ENCODE measurements around the gene CNIH2. TPM values are rescaled to one million over a fixed set of nuclear protein-coding genes. Genes with fewer than 3 reads are reported as not detected.
A peak's percentile ranks its signal among the peaks of the same experiment; 100 is the strongest.
"Not testable (repeated sequence)": the region's sequence is repeated elsewhere in the genome, so short reads cannot be mapped to it uniquely, and the experiment has no call there.

CNIH2 gene
- total and polyA plus RNA-seq, 4 experiments from 2014 or later: 1.4 to 1.8 TPM; not detected in 2

DNA sequence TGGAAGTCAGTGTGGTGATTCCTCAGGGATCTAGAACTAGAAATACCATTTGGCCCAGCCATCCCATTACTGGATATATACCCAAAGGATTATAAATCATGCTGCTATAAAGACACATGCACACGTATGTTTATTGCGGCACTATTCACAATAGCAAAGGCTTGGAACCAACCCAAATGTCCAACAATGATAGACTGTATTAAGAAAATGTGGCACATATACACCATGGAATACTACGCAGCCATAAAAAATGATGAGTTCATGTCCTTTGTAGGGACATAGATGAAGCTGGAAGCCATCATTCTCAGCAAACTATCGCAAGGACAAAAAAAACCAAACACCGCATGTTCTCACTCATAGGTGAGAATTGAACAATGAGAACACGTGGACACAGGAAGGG lies 42.8 kb downstream of the CNIH2 start:
- DNase-seq; H3K27ac Mint-ChIP-seq; H3K36me3 ChIP-seq (ENCODE audit: insufficient read depth, low read length); CTCF ChIA-PET (ENCODE audit: partially characterized antibody); H3K27ac ChIP-seq (ENCODE audit: low read depth, low read length); H3K36me3 Mint-ChIP-seq; H3K4me3 Mint-ChIP-seq; H3K9me3 Mint-ChIP-seq; H3K4me3 ChIP-seq (ENCODE audit: low read length in 2 of 2); POLR2A ChIA-PET (ENCODE audit: partially characterized antibody); intact Hi-C loops (cut with micrococcal nuclease); H3K27me3 Mint-ChIP-seq; H3K27me3 ChIP-seq (ENCODE audit: insufficient read depth, low read length); H3K9me3 ChIP-seq (ENCODE audit: control insufficient read depth in 1 of 2, low read length in 2 of 2): not testable (repeated sequence)
- peaks cover 22% of the 10 kb centered on the region for H3K4me1 ChIP-seq (ENCODE audit: insufficient read depth, low read length)
- peaks cover 13 to 30% (median 22%) of the 10 kb centered on the region in 4 donors for H3K4me1 Mint-ChIP-seq

DNA sequence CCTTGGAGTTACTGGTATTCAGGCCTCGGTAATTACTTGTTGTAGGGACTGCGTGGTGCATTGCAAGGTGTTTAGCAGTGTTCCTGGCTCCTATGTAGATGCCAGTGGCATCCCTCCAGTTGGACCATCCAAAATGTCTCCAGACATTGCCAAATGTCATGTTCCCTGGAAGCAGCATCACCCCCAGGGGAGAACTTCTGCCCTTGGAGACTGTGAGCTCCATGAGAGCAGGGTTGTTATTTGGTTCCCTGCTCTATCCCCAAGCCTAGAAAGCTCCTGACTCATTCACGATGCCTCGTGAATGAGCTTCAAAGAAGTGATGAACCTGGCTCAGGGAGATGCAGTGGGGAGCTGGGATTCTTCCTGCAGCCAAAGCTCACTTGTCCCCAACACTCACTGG lies 43.6 kb downstream of the CNIH2 start:
- Mint-ChIP-seq H3K27ac (no peak overlapping the region), H3K27me3 (peaks cover 0 to 2% of the 10 kb centered on the region in 2 donors), H3K4me1 (peaks cover 16 to 34% (median 26%) of the 10 kb centered on the region in 4 donors), H3K9me3 (peaks cover 0 to 9% (median 3%) of the 10 kb centered on the region in 8 donors), H3K4me3 (no peak overlapping the region), H3K36me3 (no peaks in the 10 kb centered on the region)
- Histone ChIP-seq H3K4me1 (ENCODE audit: insufficient read depth, low read length) (peaks cover 28% of the 10 kb centered on the region), H3K27me3 (ENCODE audit: insufficient read depth, low read length) (no peaks in the 10 kb centered on the region), H3K4me3 (ENCODE audit: low read length in 2 of 2) (no peak overlapping the region), H3K36me3 (ENCODE audit: insufficient read depth, low read length) (no peaks in the 10 kb centered on the region), H3K9me3 (ENCODE audit: control insufficient read depth in 1 of 2, low read length in 2 of 2) (no peaks in the 10 kb centered on the region), H3K27ac (ENCODE audit: low read depth, low read length) (no peak overlapping the region)
- DNase-seq: no peak
- intact Hi-C loops (cut with micrococcal nuclease): no loop called here
- CTCF ChIA-PET (ENCODE audit: partially characterized antibody): interaction anchor here (1.7 kb wide), 1 partner anchor 9 kb away, joined by 16 read pairs; no protein-coding TSS in a partner anchor
- POLR2A ChIA-PET (ENCODE audit: partially characterized antibody): interaction anchor here (1.5 kb wide), 1 partner anchor 9 kb away, joined by 4 read pairs; no protein-coding TSS in a partner anchor

DNA sequence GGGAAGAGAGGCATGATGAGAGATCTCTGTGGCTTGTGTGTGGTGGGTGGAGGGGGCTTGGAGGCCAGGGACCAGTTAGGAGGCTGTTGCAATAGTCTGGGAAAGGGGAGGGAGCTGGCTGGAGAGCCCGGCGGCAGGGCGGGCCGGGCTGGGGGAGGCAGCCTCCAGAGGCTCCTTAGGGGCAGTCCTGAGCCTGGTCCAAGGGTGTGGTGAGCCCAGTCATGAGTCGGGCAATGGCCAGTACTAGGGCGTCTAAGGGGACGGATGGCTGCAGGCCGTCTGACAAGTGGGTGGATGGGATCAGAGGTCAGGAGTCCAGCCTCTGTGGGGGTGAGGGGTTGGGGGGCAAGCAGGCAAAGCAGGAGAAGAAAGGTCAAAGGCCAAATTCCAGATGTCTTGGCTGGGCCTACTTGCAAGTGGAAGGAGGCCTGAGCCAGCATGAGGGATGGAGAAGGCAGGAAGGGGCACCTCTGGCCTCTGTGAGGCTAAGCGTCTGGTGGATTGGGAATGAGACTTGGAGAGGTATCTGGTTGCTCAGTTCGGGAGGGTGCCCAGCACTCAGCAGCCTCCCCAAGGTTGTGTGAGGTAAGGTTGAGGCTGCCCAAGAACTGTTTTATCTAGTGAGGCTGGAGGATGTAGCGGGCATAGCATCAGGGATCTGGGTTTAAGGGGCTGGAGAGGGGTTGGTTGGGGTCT lies 44.9 kb downstream of the CNIH2 start:
- H3K27me3 Mint-ChIP-seq: no peaks in the 10 kb centered on the region
- peaks cover 18 to 39% (median 27%) of the 10 kb centered on the region in 4 donors for H3K4me1 Mint-ChIP-seq
- no peaks in the 10 kb centered on the region for H3K27me3 ChIP-seq (ENCODE audit: insufficient read depth, low read length)
- H3K27ac Mint-ChIP-seq: peak overlapping the region in 1 of 7 donors; percentile 4
- no peaks in the 10 kb centered on the region for H3K36me3 Mint-ChIP-seq
- H3K36me3 ChIP-seq (ENCODE audit: insufficient read depth, low read length): no peaks in the 10 kb centered on the region
- ChIA-PET POLR2A (ENCODE audit: partially characterized antibody) (interaction anchor here (1.5 kb wide), 1 partner anchor 10 kb away, joined by 4 read pairs; no protein-coding TSS in a partner anchor), CTCF (ENCODE audit: partially characterized antibody) (interaction anchor here (1.7 kb wide), 1 partner anchor 11 kb away, joined by 16 read pairs; no protein-coding TSS in a partner anchor)
- no peaks in the 10 kb centered on the region for H3K9me3 ChIP-seq (ENCODE audit: control insufficient read depth in 1 of 2, low read length in 2 of 2)
- intact Hi-C loops (cut with micrococcal nuclease): no loop called here
- peaks cover 35% of the 10 kb centered on the region for H3K4me1 ChIP-seq (ENCODE audit: insufficient read depth, low read length)
- no peak overlapping the region for H3K27ac ChIP-seq (ENCODE audit: low read depth, low read length)
- no peak for DNase-seq
- peaks cover 0 to 9% (median 3%) of the 10 kb centered on the region in 8 donors for H3K9me3 Mint-ChIP-seq
- H3K4me3 ChIP-seq (ENCODE audit: low read length in 2 of 2): no peak overlapping the region
- H3K4me3 Mint-ChIP-seq: no peak overlapping the region

DNA sequence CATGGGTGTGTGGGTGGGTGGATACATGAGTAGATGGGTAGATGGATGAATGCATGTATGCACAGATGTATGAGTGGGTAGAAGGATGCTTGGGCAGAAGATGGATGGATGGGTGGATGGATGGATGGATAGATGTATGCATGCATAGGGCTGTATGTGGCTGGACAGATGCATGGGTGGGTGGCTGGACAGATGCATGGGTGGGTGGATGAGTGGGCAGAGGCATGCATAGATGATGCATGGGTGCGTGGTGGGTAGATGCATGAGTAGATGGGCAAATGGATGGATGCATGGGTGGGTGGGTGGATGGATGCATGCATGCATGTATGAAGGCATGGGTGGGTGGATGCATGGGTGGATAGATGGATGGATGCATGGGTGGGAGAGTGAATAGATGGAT lies 45.7 kb downstream of the CNIH2 start:
- POLR2A ChIA-PET (ENCODE audit: partially characterized antibody): no interaction called here
- H3K4me3 Mint-ChIP-seq: no peak overlapping the region
- intact Hi-C loops (cut with micrococcal nuclease): no loop called here
- CTCF ChIA-PET (ENCODE audit: partially characterized antibody): interaction anchor here (1.2 kb wide), 1 partner anchor 11 kb away, joined by 4 read pairs; no protein-coding TSS in a partner anchor
- H3K27me3 Mint-ChIP-seq: no peaks in the 10 kb centered on the region
- Histone ChIP-seq H3K9me3 (ENCODE audit: control insufficient read depth in 1 of 2, low read length in 2 of 2) (no peaks in the 10 kb centered on the region), H3K27me3 (ENCODE audit: insufficient read depth, low read length) (no peaks in the 10 kb centered on the region), H3K36me3 (ENCODE audit: insufficient read depth, low read length) (no peaks in the 10 kb centered on the region), H3K27ac (ENCODE audit: low read depth, low read length) (no peak overlapping the region), H3K4me3 (ENCODE audit: low read length in 2 of 2) (no peak overlapping the region), H3K4me1 (ENCODE audit: insufficient read depth, low read length) (peaks cover 35% of the 10 kb centered on the region)
- no peaks in the 10 kb centered on the region for H3K36me3 Mint-ChIP-seq
- H3K9me3 Mint-ChIP-seq: peaks cover 0 to 9% (median 3%) of the 10 kb centered on the region in 8 donors
- no peak for DNase-seq
- H3K4me1 Mint-ChIP-seq: peaks cover 20 to 39% (median 29%) of the 10 kb centered on the region in 4 donors
- no peak overlapping the region for H3K27ac Mint-ChIP-seq

DNA sequence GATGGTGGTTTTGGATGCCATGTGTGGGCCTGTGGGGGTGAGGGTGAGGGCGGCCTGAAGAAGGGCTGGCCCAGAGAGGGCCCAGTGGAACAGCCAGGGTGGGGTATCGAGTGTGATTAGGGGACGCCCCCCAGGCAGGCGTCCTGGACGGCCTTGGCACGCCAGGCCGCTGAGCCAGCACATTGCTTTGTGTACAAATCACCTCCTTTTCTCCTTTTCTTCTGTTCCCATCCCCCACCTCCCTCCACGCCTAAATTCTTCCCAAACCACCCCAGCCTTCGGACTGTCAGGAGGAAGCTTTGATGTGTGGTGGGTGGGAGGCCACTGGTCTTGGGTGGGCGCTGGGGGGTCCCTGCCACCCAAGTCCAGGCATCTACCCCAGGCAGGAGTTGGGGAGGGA lies 46.7 kb downstream of the CNIH2 start:
- no peak overlapping the region for H3K27ac ChIP-seq (ENCODE audit: low read depth, low read length)
- peaks cover 0 to 8% (median 3%) of the 10 kb centered on the region in 8 donors for H3K9me3 Mint-ChIP-seq
- peak overlapping the region in 2 of 7 donors; percentile 40 to 61 for H3K27ac Mint-ChIP-seq
- no peak for DNase-seq
- H3K4me3 Mint-ChIP-seq: no peak overlapping the region
- no peaks in the 10 kb centered on the region for H3K9me3 ChIP-seq (ENCODE audit: control insufficient read depth in 1 of 2, low read length in 2 of 2)
- H3K4me1 ChIP-seq (ENCODE audit: insufficient read depth, low read length): peaks cover 29% of the 10 kb centered on the region
- H3K4me3 ChIP-seq (ENCODE audit: low read length in 2 of 2): no peak overlapping the region
- H3K4me1 Mint-ChIP-seq: peaks cover 18 to 30% (median 24%) of the 10 kb centered on the region in 4 donors
- ChIA-PET POLR2A (ENCODE audit: partially characterized antibody) (interaction anchor here (3.7 kb wide), 1 partner anchor 12 kb away, joined by 32 read pairs; no protein-coding TSS in a partner anchor), CTCF (ENCODE audit: partially characterized antibody) (interaction anchor here (1.1 to 1.4 kb wide), 4 partner anchors 9 to 62 kb away, joined by 3 to 6 read pairs (median 4); no protein-coding TSS in a partner anchor)
- no peaks in the 10 kb centered on the region for H3K27me3 ChIP-seq (ENCODE audit: insufficient read depth, low read length)
- no peaks in the 10 kb centered on the region for H3K27me3 Mint-ChIP-seq
- no peaks in the 10 kb centered on the region for H3K36me3 ChIP-seq (ENCODE audit: insufficient read depth, low read length)
- intact Hi-C loops (cut with micrococcal nuclease): loop anchor here (5.0 kb wide), 1 partner anchor 63 kb away; no protein-coding TSS in a partner anchor
- no peaks in the 10 kb centered on the region for H3K36me3 Mint-ChIP-seq

DNA sequence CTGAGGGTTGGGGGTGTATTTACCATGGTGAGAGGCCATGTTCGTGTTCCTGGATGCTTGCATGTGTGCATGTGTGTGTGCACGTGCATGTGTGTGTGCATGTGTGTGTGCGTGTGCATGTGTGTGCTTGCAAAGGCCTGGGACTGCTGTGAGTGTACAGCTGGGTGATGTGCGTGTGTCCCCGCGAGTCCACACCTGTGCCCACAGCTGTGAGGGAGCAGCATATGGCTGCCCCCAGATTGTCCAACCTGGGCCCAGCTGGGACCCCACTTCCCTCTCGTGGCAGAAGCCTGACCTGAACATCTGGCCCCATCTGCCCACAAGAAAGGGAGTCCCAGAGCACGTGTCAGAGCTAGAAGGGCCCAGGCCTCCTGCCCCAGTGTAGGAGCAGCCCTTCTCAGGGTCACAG lies 47.3 kb downstream of the CNIH2 start:
- Histone ChIP-seq H3K36me3 (ENCODE audit: insufficient read depth, low read length) (no peaks in the 10 kb centered on the region), H3K4me3 (ENCODE audit: low read length in 2 of 2) (no peak overlapping the region), H3K27me3 (ENCODE audit: insufficient read depth, low read length) (no peaks in the 10 kb centered on the region), H3K27ac (ENCODE audit: low read depth, low read length) (no peak overlapping the region), H3K9me3 (ENCODE audit: control insufficient read depth in 1 of 2, low read length in 2 of 2) (no peaks in the 10 kb centered on the region), H3K4me1 (ENCODE audit: insufficient read depth, low read length) (peaks cover 29% of the 10 kb centered on the region)
- Mint-ChIP-seq H3K27me3 (no peaks in the 10 kb centered on the region), H3K4me1 (peaks cover 18 to 27% (median 22%) of the 10 kb centered on the region in 4 donors), H3K9me3 (peaks cover 0 to 2% (median under 1%) of the 10 kb centered on the region in 8 donors), H3K27ac (no peak overlapping the region), H3K36me3 (no peaks in the 10 kb centered on the region), H3K4me3 (no peak overlapping the region)
- intact Hi-C loops (cut with micrococcal nuclease): loop anchor here (5.0 kb wide), 1 partner anchor 62 kb away; no protein-coding TSS in a partner anchor
- no peak for DNase-seq
- ChIA-PET CTCF (ENCODE audit: partially characterized antibody) (interaction anchor here (1.1 to 1.4 kb wide), 3 partner anchors 10 to 61 kb away, joined by 3 to 6 read pairs (median 4); no protein-coding TSS in a partner anchor), POLR2A (ENCODE audit: partially characterized antibody) (interaction anchor here (3.7 kb wide), 1 partner anchor 13 kb away, joined by 32 read pairs; no protein-coding TSS in a partner anchor)

Data from CD4-positive, alpha-beta memory T cell (primary cell).